Adipose tissue (tissue), 3 donors: ENCODE measurements around the gene PBX2. TPM values are rescaled to one million over a fixed set of nuclear protein-coding genes. Genes with fewer than 3 reads are reported as not detected.
"Not testable (repeated sequence)": the region's sequence is repeated elsewhere in the genome, so short reads cannot be mapped to it uniquely, and the experiment has no call there.

Experiments
- H3K27ac ChIP-seq: one replicate; pipeline ENCODE4 v1.5.1; 2013; ENCODE audit warnings: low read depth, low read length
- WGBS, 3 donors: extraction: QIAGEN DNeasy Blood & Tissue Kit; methylation state at CpG; one replicate each; pipeline ENCODE4 v1.1.7; 2013; 5-methylcytosine and 5-hydroxymethylcytosine counted together
- polyA plus RNA-seq, 3 donors: library from polyadenylated mRNA; stranded (reverse); fragments of 200-250 nt; gene quantifications; one replicate each; pipeline ENCODE4 v1.2.3, GENCODE V29; 2013
- donor health status: healthy with polysubstance abuse.
- donor health status: Bipolar disorder and iron deficiency.
- donor health status: healthy.

PBX2 gene, protein sequence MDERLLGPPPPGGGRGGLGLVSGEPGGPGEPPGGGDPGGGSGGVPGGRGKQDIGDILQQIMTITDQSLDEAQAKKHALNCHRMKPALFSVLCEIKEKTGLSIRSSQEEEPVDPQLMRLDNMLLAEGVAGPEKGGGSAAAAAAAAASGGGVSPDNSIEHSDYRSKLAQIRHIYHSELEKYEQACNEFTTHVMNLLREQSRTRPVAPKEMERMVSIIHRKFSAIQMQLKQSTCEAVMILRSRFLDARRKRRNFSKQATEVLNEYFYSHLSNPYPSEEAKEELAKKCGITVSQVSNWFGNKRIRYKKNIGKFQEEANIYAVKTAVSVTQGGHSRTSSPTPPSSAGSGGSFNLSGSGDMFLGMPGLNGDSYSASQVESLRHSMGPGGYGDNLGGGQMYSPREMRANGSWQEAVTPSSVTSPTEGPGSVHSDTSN
- polyA plus RNA-seq, result 10 to 100 TPM; 19.0 to 60.2 (median 33.5) TPM

DNA sequence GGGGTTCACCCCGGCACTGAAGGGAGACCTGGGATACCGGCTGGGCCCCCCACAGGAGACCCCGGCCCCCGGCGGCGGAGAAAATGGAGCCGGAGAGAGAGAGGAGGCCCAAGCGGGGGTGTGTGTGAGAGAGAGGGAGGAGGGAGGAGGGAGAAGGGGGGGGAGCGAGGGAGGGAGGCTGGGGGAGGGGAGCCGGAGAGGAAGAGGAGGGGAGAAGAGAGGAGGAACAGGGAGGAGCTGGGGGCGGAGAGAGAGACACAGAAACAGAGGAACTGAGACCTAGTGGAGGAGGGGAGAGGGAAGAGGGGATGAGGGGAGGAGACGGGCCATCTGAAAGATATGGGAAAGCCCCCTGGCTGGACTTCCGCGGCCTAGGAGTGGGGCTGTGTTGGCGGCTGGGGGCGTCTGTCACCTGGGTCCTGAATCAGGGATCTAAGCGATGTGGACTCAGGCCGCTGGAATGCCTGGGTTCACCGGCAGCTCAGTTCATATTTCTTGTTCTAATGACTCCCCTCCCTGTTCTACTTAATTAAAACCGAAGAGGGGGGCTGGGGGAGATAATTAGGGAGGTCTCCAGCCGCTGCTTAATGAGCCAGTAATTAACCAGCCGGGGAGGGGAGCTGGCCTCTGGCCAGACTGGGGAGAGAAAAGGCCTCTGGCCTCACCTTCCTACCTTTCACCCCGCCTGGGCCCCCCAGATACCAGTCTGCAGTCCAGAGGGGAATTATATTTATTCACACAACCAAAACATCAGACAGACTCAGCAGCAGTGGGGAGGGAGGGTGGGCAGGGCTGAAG, at the start of gene PBX2:
Gene PBX2 (minus strand): TSS at position 149 of the 798 bp plus-strand sequence. CDS start 287 bp downstream, outside the sequence.
- peak within 1 kb of the TSS; percentile 69 for H3K27ac ChIP-seq
- WGBS, 3 donors, result 1 to 2% (median 1%) methylated on average over 18 to 23 of the region's 23 CpGs

DNA sequence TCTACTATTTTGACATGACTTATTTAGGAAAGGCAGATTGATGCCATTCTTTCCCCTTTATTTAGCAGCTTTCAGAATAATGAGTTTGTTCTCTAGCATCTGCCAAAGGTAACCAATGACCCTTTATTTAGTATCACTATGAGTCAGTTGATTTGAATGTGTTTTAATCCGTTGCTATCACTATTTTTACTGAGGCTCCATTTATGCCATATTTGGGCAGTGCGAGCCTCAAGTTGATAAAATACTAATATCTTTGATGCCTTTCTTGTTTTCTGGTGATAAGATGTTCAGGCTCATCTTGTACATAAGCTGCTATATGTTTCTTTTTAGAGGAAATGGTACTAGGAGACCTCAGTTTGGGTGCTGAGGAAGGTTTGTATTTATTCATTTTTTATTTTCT, 49.5 kb upstream of the PBX2 start:
- no peak overlapping the region for H3K27ac ChIP-seq
- 63 to 76% (median 73%) methylated on average over 2 of the region's 2 CpGs for WGBS, 3 donors

DNA sequence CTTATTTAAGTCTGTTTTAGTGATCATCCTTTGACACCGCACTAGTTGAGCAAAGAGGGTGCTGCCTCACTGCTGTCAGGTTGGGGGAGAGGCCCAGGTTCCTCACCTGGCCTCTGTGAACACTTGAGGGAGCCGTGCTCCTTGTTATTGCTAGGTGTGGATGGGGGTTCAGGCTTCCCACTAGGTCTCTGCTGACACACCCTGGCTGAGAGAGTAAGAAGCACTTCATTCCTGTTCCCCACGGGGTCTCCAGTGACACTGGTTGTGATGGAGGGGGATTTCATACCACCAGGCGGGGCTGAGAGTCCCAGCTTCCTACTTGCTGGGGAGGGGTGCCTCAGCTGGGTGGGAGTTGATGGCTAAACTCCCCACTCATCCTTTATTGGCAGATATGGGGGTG, 44.9 kb upstream of the PBX2 start:
- 40 to 49% (median 48%) methylated on average over 4 of the region's 4 CpGs for WGBS, 3 donors
- H3K27ac ChIP-seq, result no peak overlapping the region

DNA sequence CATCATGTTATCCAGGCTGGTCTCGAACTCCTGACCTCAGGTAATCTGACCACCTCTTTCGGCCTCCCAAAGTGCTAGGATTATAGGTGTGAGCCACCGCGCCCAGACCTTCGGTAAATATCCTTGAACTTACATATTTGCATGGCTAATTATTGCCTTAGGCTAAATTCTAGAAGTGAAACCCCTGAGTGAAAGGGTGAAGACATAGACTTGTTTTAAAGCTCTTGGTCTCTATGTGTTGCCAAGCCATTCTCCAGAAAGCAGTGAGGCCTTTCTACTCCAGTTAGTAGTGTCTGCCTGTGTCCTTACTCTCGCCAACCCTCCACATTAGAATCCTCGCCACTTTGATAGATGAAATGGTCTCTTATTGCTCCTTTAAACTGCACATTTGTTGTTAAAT, 36.4 kb upstream of the PBX2 start:
- no peak overlapping the region for H3K27ac ChIP-seq
- WGBS, 3 donors, result 89 to 97% (median 97%) methylated on average over 7 of the region's 7 CpGs

DNA sequence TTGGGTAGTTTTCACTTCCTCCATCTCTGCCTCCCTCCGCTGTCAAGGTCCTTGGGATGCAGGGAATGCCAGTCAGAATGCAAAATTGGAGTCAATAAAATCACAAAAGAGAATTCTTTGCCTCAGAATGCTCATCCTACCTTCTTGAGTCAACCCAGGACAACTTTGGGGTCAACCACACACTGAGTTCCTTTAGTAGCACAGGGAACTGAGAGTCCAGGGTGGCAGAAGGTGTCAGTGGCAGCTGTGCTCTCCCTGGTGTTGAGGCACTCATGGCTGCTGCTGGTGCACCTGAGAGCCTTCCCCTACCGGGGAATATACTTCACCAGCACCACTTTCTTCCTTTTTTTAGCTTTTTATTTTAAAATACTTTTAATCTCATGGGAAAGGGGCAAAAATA, 34.7 kb upstream of the PBX2 start:
- H3K27ac ChIP-seq, result no peak overlapping the region
- 76 to 85% (median 82%) methylated on average over 2 of the region's 2 CpGs for WGBS, 3 donors

DNA sequence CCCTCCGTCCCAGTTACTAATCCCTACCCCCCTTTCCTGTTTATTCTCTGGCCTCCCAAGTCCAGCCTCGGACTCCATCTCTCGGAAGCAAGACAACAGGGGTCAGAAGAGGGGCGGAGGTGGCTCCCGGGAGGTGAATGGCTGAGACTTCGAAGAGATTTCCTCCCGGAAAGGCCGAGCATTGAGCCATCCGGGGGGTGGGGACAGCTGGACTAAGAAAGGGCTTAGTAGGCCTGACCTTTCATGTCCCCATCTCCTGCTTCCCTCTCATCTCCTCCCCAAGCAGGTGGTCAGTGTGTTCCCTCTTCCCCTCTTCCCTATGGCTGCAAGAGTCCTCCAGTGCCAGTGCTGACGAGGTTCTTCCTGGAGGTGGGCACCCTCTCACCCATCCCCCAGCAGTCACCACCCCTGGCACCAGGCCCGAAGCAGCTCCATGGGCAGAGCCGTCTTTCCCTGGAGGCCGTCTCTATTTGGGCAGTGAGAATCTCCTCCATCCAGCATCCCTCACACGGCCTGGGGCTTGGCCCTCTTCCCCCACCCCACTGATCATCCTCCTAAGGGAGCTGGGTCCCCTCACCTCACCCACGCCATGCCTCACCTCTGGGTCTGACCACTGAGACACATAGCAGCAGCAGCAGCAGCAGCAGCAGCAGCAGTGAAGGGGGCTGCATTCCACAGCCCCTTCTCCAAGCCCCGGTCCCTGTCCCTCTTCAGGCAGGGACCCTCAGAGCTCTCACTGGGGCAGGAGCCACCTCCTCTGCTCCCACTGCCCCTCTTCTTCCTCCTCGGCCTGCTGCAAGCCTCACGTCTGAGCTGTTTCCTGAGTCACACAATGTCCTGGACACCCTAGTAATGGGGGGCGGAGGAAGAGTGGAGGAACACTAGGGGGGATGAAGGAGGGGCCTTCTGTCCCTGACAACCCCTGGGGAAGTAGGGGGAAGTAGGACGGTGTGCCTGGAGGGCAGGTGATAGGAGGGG, 33.5 kb upstream of the PBX2 start, which contains the start of gene NOTCH4:
Gene NOTCH4 (minus strand): TSS at position 810 of the 978 bp plus-strand sequence. CDS start 139 bp downstream, at position 671.
- H3K27ac ChIP-seq, result no peak within 1 kb of the TSS
- WGBS, 3 donors, result 34 to 52% (median 46%) methylated on average over 20 of the region's 20 CpGs

DNA sequence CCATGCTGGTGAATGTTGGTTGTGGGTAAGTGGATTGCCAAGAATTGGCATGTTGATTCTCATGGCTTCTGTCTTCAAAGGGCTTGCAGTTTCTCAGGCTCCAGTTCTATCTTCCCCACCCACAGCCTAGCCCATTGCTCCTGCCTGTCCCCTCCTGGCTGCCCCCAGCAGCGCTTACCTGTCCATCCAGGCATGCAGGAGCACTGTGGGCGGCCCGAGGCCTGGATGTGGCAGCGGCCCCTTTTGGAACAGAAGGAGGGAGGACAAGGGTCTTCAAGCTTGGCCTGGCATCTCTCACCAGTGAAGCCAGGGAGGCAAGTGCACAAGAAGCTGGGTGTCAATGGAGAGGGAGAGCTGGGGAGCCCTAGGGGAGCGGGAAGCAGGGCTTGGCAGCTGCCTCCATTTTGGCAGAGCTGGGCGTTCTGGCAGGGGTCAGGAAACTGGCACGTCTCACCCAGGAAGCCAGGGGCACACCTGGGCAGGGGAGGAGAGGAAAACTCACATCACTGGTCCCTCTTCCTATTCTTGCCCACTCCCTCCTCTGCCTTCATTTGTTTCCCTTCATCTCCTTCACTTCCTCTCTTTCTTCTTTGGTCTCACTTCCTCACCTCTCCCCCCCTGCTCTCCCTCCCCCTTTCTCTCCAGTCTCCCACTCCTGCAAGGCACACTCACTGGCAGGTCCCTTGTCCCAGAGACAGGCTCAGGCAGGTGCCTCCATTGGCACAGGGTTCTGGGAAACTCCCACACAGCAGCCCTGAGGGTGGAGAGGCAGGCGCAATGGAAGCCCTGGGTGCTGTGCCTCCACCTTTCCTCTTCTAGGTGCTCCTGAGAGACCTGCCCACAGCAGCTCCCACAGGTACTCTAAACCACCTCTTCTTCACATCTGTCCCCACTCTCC, 32.6 kb upstream of the PBX2 start:
- no peak overlapping the region for H3K27ac ChIP-seq
- WGBS, 3 donors, result 71 to 87% (median 79%) methylated on average over 8 of the region's 8 CpGs

DNA sequence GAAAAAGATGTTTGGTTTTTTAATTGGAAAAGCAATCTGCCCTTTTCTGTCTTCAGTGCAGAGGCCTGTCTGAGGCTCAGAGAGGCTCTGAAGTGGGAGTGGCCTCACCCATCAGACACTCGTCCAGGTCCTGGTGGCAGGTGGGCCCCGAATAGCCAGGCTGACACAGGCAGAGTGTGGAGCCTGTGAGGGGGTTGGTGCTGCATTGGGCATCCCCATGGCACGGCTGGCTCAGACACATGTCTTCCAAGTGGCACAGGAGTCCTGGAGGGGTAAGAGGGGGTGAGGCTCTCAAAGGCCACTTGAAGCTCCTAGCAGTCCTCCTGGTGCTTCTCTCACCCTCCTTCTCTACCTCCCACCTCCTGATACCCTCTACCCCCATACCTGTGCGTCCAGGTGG, 30.0 kb upstream of the PBX2 start:
- no peak overlapping the region for H3K27ac ChIP-seq
- WGBS, 3 donors, result 58 to 81% (median 81%) methylated on average over 4 of the region's 4 CpGs

DNA sequence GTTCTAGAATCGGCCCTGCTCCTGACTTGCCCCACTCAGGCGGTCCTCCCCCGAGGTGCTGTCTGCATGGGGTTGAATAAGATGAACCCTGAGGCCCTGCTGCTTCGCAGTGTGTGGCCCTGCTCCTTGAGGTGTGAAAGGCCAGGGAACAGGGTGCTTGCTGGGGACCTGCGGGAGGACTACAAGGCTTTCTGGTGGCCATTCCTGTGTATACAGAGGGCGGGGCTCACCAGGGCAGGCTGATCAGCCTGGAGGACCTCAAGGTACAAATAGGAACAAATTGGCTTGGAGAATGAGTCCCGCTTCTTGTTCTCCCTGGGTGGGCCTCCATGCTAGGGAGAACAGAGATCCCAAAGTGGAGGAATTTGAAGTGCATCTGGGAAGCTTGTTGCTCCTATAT, 28.2 kb upstream of the PBX2 start:
- no peak overlapping the region for H3K27ac ChIP-seq
- 68 to 82% (median 82%) methylated on average over 7 of the region's 7 CpGs for WGBS, 3 donors

DNA sequence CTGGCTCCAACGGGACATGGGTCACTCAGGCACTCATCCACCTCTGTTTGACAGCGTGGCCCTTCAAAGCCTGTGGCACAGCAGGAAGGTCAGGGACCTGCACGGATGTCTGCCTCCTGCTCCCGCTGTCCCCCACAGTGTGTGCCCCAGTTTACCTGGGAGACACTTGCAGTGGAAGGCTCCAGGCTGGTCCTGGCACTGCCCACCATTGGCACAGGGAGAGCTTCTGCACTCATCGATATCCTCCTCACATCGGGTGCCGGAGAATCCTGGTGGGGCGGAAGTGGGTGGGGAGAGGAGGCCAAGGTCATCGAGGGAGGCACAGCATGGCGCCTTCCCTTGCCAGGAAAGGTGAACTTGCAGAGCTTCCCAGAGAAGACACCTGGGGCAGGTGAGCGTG, 27.0 kb upstream of the PBX2 start:
- 81 to 89% (median 83%) methylated on average over 11 of the region's 11 CpGs for WGBS, 3 donors
- H3K27ac ChIP-seq, result no peak overlapping the region

DNA sequence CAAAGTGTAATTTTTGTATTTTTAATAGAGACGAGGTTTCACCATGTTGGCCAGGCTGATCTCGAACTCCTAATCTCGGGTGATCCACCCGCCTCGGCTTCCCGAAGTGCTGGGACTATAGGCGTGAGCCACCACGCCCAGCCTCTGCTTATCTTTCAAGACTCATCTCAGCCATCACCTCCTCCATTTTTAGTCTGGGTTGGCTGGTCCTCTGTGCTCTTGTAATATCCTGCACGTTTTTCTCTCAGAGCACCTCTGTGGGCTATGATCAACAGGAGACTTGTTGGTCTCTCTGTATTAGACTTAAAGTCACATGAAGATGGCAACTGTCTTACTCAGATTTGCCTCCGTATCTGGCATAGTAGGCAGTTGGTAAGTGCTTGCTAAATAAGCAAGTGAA, 26.3 kb upstream of the PBX2 start:
- H3K27ac ChIP-seq, result no peak overlapping the region
- 75 to 91% (median 89%) methylated on average over 10 of the region's 10 CpGs for WGBS, 3 donors

DNA sequence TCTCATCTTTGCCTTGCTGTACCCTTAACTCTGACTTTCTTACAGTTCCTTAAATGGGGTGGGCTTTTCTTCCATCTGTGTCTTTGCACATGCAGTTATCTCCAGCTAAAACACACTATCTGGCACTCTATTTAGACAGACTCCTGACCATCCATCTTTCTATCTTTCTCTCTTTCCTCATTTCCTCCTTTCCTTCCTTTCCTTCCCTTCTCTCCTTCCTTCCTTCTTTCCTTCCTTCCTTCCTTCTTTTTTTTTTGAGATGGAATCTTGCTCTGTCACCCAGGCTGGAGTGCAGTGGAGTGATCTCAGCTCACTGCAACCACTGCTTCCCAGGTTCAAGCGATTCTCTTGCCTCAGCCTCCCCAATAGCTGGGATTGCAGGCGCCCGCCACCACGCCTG, 25.6 kb upstream of the PBX2 start:
- H3K27ac ChIP-seq, result no peak overlapping the region
- WGBS, 3 donors, result 93 to 98% (median 96%) methylated on average over 4 of the region's 4 CpGs

DNA sequence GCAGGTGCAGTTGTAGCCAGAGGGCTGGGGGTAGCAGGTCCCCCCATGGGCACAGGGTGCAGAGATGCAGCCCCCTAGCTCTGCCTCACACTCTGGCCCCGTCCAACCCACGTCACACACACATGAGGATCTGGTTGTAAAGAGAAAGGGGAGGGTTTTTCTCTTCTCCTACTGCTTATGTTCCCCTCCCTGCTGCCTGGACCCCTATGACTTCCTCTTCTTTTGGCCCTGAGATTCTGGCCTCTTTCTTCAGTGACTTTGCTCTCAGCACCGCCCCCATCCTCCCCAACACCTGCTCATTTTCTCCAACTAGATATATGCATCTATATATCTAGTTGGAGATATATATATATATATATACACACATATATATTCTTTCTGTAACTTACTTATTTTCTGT, 24.1 kb upstream of the PBX2 start:
- WGBS, 3 donors, result 49 to 78% (median 59%) methylated on average over 3 of the region's 3 CpGs
- no peak overlapping the region for H3K27ac ChIP-seq

DNA sequence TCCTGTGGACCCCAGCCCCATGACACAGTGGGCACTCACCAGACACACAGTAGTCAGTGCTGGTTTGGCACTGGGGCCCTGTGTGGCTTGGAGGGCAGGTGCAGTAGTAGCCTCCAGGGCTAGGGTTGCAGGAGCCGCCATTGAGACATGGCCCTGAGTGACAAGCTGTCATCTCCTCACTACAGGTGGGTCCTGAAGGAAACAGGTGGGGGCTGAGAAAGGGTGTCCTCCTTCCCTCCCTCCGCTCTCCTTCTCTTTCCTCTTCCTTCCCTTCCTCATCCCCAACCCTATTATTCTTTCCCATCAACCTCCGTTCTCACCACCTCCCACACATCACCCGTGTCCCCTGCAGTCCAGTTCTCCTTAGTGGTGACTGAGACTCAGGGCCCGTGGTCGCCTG, 23.6 kb upstream of the PBX2 start:
- WGBS, 3 donors, result 84 to 90% (median 88%) methylated on average over 6 of the region's 6 CpGs
- no peak overlapping the region for H3K27ac ChIP-seq

DNA sequence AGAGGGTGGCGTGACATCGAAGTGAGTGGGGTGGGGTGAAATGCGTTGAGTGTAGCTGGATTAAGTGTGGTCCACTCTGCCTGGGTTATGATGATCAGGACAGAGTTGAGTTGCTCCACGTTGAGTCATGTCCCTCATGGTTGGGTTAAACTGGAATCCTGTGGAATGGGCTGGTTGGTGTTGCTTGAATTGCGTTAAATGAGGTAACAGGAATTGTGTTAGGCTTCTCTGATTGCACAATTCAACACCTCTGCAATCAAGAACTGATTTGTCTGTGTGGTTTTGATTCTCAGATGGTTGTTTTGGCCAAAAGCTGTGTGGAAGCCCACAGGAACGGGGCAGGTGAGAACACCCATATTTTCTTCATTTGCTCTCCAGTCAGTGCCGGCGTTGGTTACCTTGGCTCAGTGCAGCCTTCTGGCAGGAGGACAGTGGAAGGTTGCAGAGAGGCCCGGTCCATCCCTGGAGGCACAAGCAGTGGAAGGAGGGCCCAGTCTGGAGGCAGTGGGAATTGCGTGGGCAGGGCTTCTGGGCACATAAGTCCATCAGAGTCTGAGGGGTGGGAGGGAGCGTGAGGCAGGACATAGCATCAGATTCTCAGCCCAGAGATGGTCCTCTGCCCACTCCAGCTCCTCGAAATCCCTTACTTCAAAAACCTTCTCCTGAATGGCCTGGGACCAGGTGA, 22.2 kb upstream of the PBX2 start:
- WGBS, 3 donors, result 76 to 85% (median 81%) methylated on average over 12 of the region's 12 CpGs
- H3K27ac ChIP-seq, result no peak overlapping the region

DNA sequence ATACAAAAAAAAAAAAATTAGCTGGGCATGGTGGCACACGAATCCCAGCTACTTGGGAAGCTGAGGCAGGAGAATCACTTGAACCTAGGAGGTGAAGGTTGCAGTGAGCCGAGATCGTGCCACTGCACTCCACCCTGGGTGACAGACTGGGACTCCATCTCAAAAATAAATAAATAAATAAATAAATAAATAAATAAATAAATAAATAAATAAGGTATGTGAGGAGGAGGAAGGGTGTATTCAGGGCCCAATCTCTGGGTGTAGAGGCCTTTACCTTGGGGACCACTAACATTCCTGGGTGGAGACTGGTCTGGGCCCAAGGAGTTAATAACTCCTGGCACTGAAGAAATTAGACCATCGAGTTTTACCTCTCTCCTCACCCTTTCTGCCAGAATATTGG, 21.4 kb upstream of the PBX2 start:
- WGBS, 3 donors, result 79 to 90% (median 85%) methylated on average over 4 of the region's 4 CpGs

DNA sequence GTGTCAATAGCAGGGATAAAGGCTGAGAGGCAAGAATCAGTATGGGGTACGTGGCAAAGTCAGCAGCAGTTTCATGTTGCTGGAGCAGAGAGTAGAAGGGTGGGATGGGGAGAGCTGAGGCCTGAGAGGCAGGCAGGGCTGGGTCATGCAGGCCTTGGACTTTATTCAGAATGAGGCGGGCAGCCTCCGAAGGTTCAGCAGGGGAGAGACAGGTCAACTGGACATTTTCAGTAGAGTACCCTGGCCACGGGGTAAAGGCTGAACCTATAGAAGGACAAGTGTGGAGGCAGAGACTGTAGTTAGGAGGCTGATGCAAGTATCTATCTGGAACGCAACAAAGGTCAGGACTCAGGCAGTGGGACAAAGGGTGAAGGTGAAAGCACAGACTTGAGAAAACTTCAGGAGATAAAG, 20.2 kb upstream of the PBX2 start:
- H3K27ac ChIP-seq, result no peak overlapping the region

More for the DNA sequence above, 21.4 kb upstream of the PBX2 start:
- H3K27ac ChIP-seq, result not testable (repeated sequence)

More for the DNA sequence above, 20.2 kb upstream of the PBX2 start:
- 75 to 89% (median 82%) methylated on average over 5 of the region's 5 CpGs for WGBS, 3 donors
